ENCODE data around the gene DLGAP1. TPM values are rescaled to one million over a fixed set of nuclear protein-coding genes. Genes with fewer than 3 reads are reported as not detected.

The DLGAP1 gene
- total and polyA plus RNA-seq, 2 of the 8 experiments (the other 6 are each of a cell fraction or from before 2014, with no cell fraction given): 11.8 to 16.9 TPM

- peak overlapping the region; percentile 71 for H4K5ac ChIP-seq (ENCODE audit: insufficient read length, low read depth, low read length)
- H3K4me1 ChIP-seq (replicated peaks in 1 of 4; ENCODE audit: control insufficient read depth in 3 of 4, insufficient read depth in 4 of 4, low read length in 3 of 4): peaks cover 0 to 10% (median 7%) of the 10 kb centered on the region in 4 experiments; a peak in 4 of 7 replicates
- no peaks in the 10 kb centered on the region for H3K79me1 ChIP-seq (ENCODE audit: low read depth, low read length)
- no peak overlapping the region for H2BK120ac ChIP-seq (replicated peaks; ENCODE audit: low read depth, low read length)
- no peak overlapping the region for H2BK12ac ChIP-seq (ENCODE audit: low read depth, low read length)
- H2AK5ac ChIP-seq (ENCODE audit: low read depth, low read length): no peak overlapping the region
- H2BK20ac ChIP-seq (ENCODE audit: low read length): no peak overlapping the region
- no peak overlapping the region for H3K23ac ChIP-seq (ENCODE audit: insufficient read length)
- H3K56ac ChIP-seq (replicated peaks; ENCODE audit: insufficient read length, low read depth, low read length): no peak overlapping the region
- CTCF ChIA-PET (ENCODE audit: partially characterized antibody): interaction anchor here (0.6 to 1.1 kb wide), 2 partner anchors 27 to 46 kb away, joined by 3 read pairs; no protein-coding TSS in a partner anchor
- peak overlapping the region; percentile 89 for H4K8ac ChIP-seq (ENCODE audit: extremely low read depth, insufficient read depth, low read length)
- TF ChIP-seq TAF7 (optimal IDR thresholded peaks at IDR 0.05; ENCODE audit: borderline replicate concordance, low read depth, low read length): peak; percentile 27
- TF ChIP-seq KDM4A (IDR thresholded peaks at IDR 0.05; ENCODE audit: low read depth, low read length, severe bottlenecking): peak; percentile 74
- no peak for TF ChIP-seq JUND (IDR thresholded peaks at IDR 0.05; ENCODE audit: low read length)
- TF ChIP-seq ASH2L (IDR thresholded peaks at IDR 0.05; ENCODE audit: low read length): peak; percentile 16
- no peak for TF ChIP-seq RFX5 (IDR thresholded peaks at IDR 0.05; ENCODE audit: borderline replicate concordance, low read depth, low read length)
- TF ChIP-seq SIN3A (conservative IDR thresholded peaks at IDR 0.05 in 1 of 2, IDR thresholded peaks at IDR 0.05 in 1 of 2; ENCODE audit: low read depth in 1 of 2, low read length in 2 of 2): 0 out of 4 replicates have a peak, but pooled peaks of 1 of the 2 experiments have one; percentile 54
- H3K18ac ChIP-seq (ENCODE audit: extremely low read depth, low read length): peak overlapping the region; percentile 99
- DNase-seq (ENCODE audit: low read depth in 1 of 2, low spot score in 2 of 2): peak in 1 of 2 experiments; percentile 82
- peaks cover 0 to 41% of the 10 kb centered on the region in 2 experiments; a peak in 3 of 4 replicates for H3K79me2 ChIP-seq (ENCODE audit: control insufficient read depth in 1 of 2, insufficient read depth in 2 of 2, low read length in 2 of 2)
- peak overlapping the region; percentile 64 to 93 (median 78); a peak in 6 of 7 replicates for H3K9ac ChIP-seq (replicated peaks in 1 of 4; ENCODE audit: extremely low read depth in 1 of 4, low read depth in 3 of 4, low read length in 3 of 4)
- H3K27me3 ChIP-seq (replicated peaks in 1 of 4; ENCODE audit: control insufficient read depth in 3 of 4, extremely low read depth in 1 of 4, insufficient read depth in 3 of 4, low read length in 3 of 4): no peaks in the 10 kb centered on the region; a peak in 1 of 7 replicates
- peak overlapping the region; percentile 10 for H4K91ac ChIP-seq (replicated peaks; ENCODE audit: insufficient read length, low read length)
- peak overlapping the region; percentile 85 to 98 (median 90) for H3K4me3 ChIP-seq (ENCODE audit: extremely low read depth in 1 of 4, insufficient read depth in 2 of 4, low read depth in 3 of 4, low read length in 4 of 4)
- no peak overlapping the region for H3K14ac ChIP-seq (ENCODE audit: insufficient read length)
- POLR2A ChIA-PET (ENCODE audit: partially characterized antibody): interaction anchor here (0.6 kb wide), 1 partner anchor 357 kb away, joined by 3 read pairs; no protein-coding TSS in a partner anchor
- H3K23me2 ChIP-seq (ENCODE audit: low read depth, low read length): peaks cover 19% of the 10 kb centered on the region; the same call in 1 of the 2 replicates
- 3% methylated on average over 25 of the region's 65 CpGs; no CpG with 5 or more reads in 1 of the 2 experiments for WGBS, 2 experiments (ENCODE audit: extremely low coverage in 1 of 2, insufficient coverage in 1 of 2, insufficient read length in 1 of 2, insufficient replicate concordance in 2 of 2, low coverage in 1 of 2, low lambda C conversion rate in 2 of 2, missing lambda C conversion rate in 1 of 2)
- no peak for FAIRE-seq
- H4K20me1 ChIP-seq (replicated peaks in 1 of 2; ENCODE audit: control insufficient read depth in 1 of 2, insufficient read depth in 2 of 2, low read length in 2 of 2): peaks cover 3 to 4% of the 10 kb centered on the region in 2 experiments
- H3K4me2 ChIP-seq (ENCODE audit: insufficient read depth in 1 of 2, low read depth in 2 of 2, low read length in 2 of 2): peak overlapping the region; percentile 92 to 95
- peak overlapping the region; percentile 27; the same call in 1 of the 2 replicates for H2AFZ ChIP-seq (ENCODE audit: low read length)
- H3K36me3 ChIP-seq (ENCODE audit: control insufficient read depth in 2 of 4, insufficient read depth in 4 of 4, low read length in 3 of 4): no peaks in the 10 kb centered on the region
- H2BK5ac ChIP-seq (ENCODE audit: low read depth, low read length): peak overlapping the region; percentile 50; the same call in 1 of the 2 replicates
- H3K9me3 ChIP-seq (ENCODE audit: insufficient read depth in 2 of 2, low read depth in 1 of 2, low read length in 1 of 2): no peaks in the 10 kb centered on the region
- H3K4ac ChIP-seq (replicated peaks; ENCODE audit: insufficient read length, low read depth, low read length): no peak overlapping the region
- peak overlapping the region; percentile 61; the same call in 1 of the 2 replicates for H3K27ac ChIP-seq (ENCODE audit: low read depth, low read length)
- H2BK15ac ChIP-seq (ENCODE audit: low read length): peak overlapping the region; percentile 84; the same call in 1 of the 2 replicates
These were observed 482 bp downstream of the DLGAP1 start for GRCh38 chr18:4454537-4455112.
